CD4-positive, alpha-beta T cell (primary cell): ENCODE measurements around the gene SSBP3. TPM values are rescaled to one million over a fixed set of nuclear protein-coding genes. Genes with fewer than 3 reads are reported as not detected.
A peak's percentile ranks its signal among the peaks of the same experiment; 100 is the strongest.

ENCODE experiments used
- ATAC-seq: fragments of 200-7000 bp; cut with Tn5 transposase; one replicate; pipeline ENCODE4 v1.10.0; 2022; ENCODE audit warnings: mild to moderate bottlenecking; ENCODE audit not compliant: poor library complexity
- CTCF ChIA-PET: fragments of 350-600 bp; sonication (Branson Sonifier 250); formaldehyde crosslinking; loops from one replicate; lab custom pipeline; 2021; ENCODE audit warnings: antibody characterized with exemption, inconsistent platforms; lab: Charles Lee
- POLR2A ChIA-PET: fragments of 350-600 bp; sonication (Branson Sonifier 250); formaldehyde crosslinking; loops from one replicate; lab custom pipeline; 2021; ENCODE audit warnings: antibody characterized with exemption, inconsistent platforms; lab: Charles Lee
- DNase-seq, 14 experiments: peaks; one replicate each; pipeline ENCODE4 v3.0.0-alpha.2; 2013 to 2020; ENCODE audit warnings: mixed read lengths in 2 of 14
- H3K27ac ChIP-seq, 2 donors: one replicate each; pipeline versions ENCODE4 v1.5.1 to v1.7.0; 2013; ENCODE audit warnings: low read length in 2 of 2, low read depth in 1 of 2, mild to moderate bottlenecking in 1 of 2
- H3K27me3 ChIP-seq, 2 experiments: 1 replicate in 1 of 2; 2 replicates in 1 of 2; pipeline versions ENCODE4 v1.6.1 to v1.7.0; 2013; ENCODE audit warnings: low read length in 2 of 2, control low read depth in 1 of 2, mild to moderate bottlenecking in 1 of 2, moderate library complexity in 1 of 2; ENCODE audit not compliant: insufficient read depth in 2 of 2, control insufficient read depth in 1 of 2
- H3K36me3 ChIP-seq: one replicate; pipeline ENCODE4 v1.6.1; 2013; ENCODE audit warnings: low read length, control low read depth; ENCODE audit not compliant: insufficient read depth
- H3K4me1 ChIP-seq: one replicate; pipeline ENCODE4 v1.6.1; 2013; ENCODE audit warnings: low read length, control low read depth; ENCODE audit not compliant: insufficient read depth
- H3K4me3 ChIP-seq: one replicate; pipeline ENCODE4 v1.5.1; 2013; ENCODE audit warnings: mild to moderate bottlenecking, low read length, moderate library complexity
- H3K9me3 ChIP-seq, 2 experiments: 1 replicate in 1 of 2; 2 replicates in 1 of 2; pipeline versions ENCODE4 v1.6.1 to v1.7.0; 2013; ENCODE audit warnings: low read length in 2 of 2, mild to moderate bottlenecking in 2 of 2, control low read depth in 1 of 2, moderate library complexity in 1 of 2; ENCODE audit not compliant: control insufficient read depth in 1 of 2, insufficient read depth in 1 of 2
- H3K27ac Mint-ChIP-seq: one replicate; pipeline ENCODE4 v1.8.0; 2020; ENCODE audit warnings: mixed read lengths
- H3K27me3 Mint-ChIP-seq: one replicate; pipeline ENCODE4 v1.8.0; 2021; ENCODE audit warnings: mixed read lengths
- H3K36me3 Mint-ChIP-seq: one replicate; pipeline ENCODE4 v1.8.0; 2021; ENCODE audit warnings: low read depth, mixed read lengths
- H3K4me1 Mint-ChIP-seq: one replicate; pipeline ENCODE4 v1.8.0; 2021; ENCODE audit warnings: low read depth, mixed read lengths
- H3K4me3 Mint-ChIP-seq: one replicate; pipeline ENCODE4 v1.8.0; 2020; ENCODE audit warnings: mild to moderate bottlenecking, mixed read lengths
- H3K9me3 Mint-ChIP-seq: one replicate; pipeline ENCODE4 v1.8.0; 2020; ENCODE audit warnings: mixed read lengths
- intact Hi-C, 2 experiments: fragments of 100-400 bp; cut with DNase I in 1 of 2; cut with micrococcal nuclease in 1 of 2; formaldehyde crosslinking; loops; one replicate each; pipeline versions ENCODE4 v1.15.1 to v1.9.0; 2023 to 2025; cut with DNase I, micrococcal nuclease
- total RNA-seq, 174 experiments: library from RNA in 2 of 174; stranded (reverse) in 2 of 174; gene quantifications; one replicate each; pipeline ENCODE4 v1.2.3 and lab custom pipeline; 2021 to 2026
- TF ChIP-seq, protein P1 (sequence below): fragments of 200-600 bp; IDR thresholded peaks from one replicate; pipeline ENCODE4 v1.8.0; 2022; ENCODE audit warnings: antibody characterized with exemption, mild to moderate bottlenecking

SSBP3 gene
- total RNA-seq, 2 experiments from 2014 or later: 50.6 to 52.4 TPM

DNA sequence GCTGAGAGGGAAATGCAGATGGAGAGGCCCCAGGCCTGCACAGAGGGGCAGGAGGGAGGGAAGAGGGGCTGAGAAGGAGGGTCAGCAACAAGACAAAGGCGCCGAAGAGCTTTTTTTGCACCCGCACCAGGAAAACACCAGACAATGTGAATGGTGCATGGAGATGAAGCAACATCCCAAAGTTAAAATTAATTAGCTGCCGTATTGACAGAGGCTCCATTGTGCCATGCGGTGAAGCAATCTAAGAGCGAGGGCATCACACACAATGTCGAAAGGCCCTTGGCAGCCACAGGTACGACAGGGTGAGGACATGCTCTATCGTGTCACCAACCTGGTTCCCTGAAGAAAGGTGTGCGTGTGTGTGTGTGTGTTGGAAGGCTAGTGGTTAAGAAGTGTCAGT is 41.2 kb downstream of the SSBP3 start:
- CTCF ChIA-PET: interaction anchor here (1.0 kb wide), 1 partner anchor 42 kb away, joined by 4 read pairs; no protein-coding TSS in a partner anchor
- H3K9me3 ChIP-seq: no peaks in the 10 kb centered on the region
- POLR2A ChIA-PET: no interaction called here
- TF ChIP-seq, protein P1, sequence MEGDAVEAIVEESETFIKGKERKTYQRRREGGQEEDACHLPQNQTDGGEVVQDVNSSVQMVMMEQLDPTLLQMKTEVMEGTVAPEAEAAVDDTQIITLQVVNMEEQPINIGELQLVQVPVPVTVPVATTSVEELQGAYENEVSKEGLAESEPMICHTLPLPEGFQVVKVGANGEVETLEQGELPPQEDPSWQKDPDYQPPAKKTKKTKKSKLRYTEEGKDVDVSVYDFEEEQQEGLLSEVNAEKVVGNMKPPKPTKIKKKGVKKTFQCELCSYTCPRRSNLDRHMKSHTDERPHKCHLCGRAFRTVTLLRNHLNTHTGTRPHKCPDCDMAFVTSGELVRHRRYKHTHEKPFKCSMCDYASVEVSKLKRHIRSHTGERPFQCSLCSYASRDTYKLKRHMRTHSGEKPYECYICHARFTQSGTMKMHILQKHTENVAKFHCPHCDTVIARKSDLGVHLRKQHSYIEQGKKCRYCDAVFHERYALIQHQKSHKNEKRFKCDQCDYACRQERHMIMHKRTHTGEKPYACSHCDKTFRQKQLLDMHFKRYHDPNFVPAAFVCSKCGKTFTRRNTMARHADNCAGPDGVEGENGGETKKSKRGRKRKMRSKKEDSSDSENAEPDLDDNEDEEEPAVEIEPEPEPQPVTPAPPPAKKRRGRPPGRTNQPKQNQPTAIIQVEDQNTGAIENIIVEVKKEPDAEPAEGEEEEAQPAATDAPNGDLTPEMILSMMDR: no peak
- no peak for ATAC-seq
- no peak overlapping the region for H3K27ac ChIP-seq
- peaks cover 13% of the 10 kb centered on the region for H3K4me1 ChIP-seq
- no peaks in the 10 kb centered on the region for H3K36me3 Mint-ChIP-seq
- H3K27me3 ChIP-seq: no peaks in the 10 kb centered on the region
- intact Hi-C loops: loop anchor here in 1 of 2 experiments (5.0 kb wide), 1 partner anchor 122 kb away; no protein-coding TSS in a partner anchor
- H3K9me3 Mint-ChIP-seq: no peaks in the 10 kb centered on the region
- no peak for DNase-seq
- H3K4me3 Mint-ChIP-seq: no peak overlapping the region
- peaks cover 6% of the 10 kb centered on the region for H3K36me3 ChIP-seq
- peaks cover 80% of the 10 kb centered on the region for H3K4me1 Mint-ChIP-seq
- no peaks in the 10 kb centered on the region for H3K27me3 Mint-ChIP-seq
- H3K4me3 ChIP-seq: no peak overlapping the region
- peak overlapping the region; percentile 54 for H3K27ac Mint-ChIP-seq

DNA sequence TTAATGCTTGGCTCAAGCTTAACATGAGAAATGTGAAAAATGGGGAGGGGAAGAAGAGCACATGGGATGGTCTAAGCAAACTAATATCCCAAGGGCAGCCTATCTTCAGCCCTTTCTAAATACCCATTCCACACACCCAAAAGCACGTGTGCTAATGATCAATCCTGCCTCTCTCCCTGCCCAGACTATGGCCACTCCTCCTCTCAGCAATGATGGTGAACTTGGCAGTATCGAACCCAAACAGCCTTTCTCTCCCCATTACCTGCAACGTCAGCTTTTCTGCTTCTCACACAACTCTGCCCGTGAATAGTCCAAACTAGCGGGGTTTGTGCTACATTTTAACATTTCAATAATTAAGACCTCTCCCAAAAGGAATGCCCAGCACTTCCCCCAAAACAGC is 41.6 kb downstream of the SSBP3 start:
- no peaks in the 10 kb centered on the region for H3K9me3 Mint-ChIP-seq
- H3K36me3 ChIP-seq: peaks cover 6% of the 10 kb centered on the region
- no peak overlapping the region for H3K27ac ChIP-seq
- TF ChIP-seq, protein P1: no peak
- ChIA-PET CTCF (no interaction called here), POLR2A (no interaction called here)
- H3K4me3 Mint-ChIP-seq: no peak overlapping the region
- H3K4me3 ChIP-seq: no peak overlapping the region
- ATAC-seq (no peak), DNase-seq (no peak)
- peak overlapping the region; percentile 54 for H3K27ac Mint-ChIP-seq
- H3K36me3 Mint-ChIP-seq: no peaks in the 10 kb centered on the region
- no peaks in the 10 kb centered on the region for H3K27me3 Mint-ChIP-seq
- peaks cover 81% of the 10 kb centered on the region for H3K4me1 Mint-ChIP-seq
- H3K4me1 ChIP-seq: peaks cover 13% of the 10 kb centered on the region
- no peaks in the 10 kb centered on the region for H3K27me3 ChIP-seq
- no peaks in the 10 kb centered on the region for H3K9me3 ChIP-seq
- intact Hi-C loops: loop anchor here in 1 of 2 experiments (5.0 kb wide), 1 partner anchor 123 kb away; no protein-coding TSS in a partner anchor

DNA sequence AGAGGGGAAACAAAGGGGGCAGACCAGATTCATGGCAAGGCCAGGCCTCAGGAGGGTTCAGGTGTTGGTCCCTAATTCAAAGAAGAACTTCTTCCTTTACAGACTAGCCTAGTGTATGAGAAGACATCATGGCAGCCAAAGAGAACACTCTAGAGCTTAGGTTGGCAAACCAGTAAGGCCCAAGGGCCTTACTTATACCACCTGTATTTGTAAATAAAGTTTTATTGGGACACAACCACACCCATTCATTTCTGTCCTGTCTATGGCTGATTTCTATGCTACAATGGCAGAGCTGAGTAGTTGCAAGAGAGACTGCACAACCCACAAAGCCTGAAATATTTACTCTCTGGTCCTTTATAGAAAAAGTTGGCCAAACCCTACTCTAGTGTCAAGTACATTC is 42.3 kb downstream of the SSBP3 start:
- CTCF ChIA-PET: no interaction called here
- POLR2A ChIA-PET: no interaction called here
- no peaks in the 10 kb centered on the region for H3K27me3 Mint-ChIP-seq
- DNase-seq: no peak
- Histone ChIP-seq H3K36me3 (peaks cover 6% of the 10 kb centered on the region), H3K27ac (no peak overlapping the region), H3K27me3 (no peaks in the 10 kb centered on the region), H3K9me3 (no peaks in the 10 kb centered on the region), H3K4me3 (no peak overlapping the region), H3K4me1 (peaks cover 13% of the 10 kb centered on the region)
- intact Hi-C loops: loop anchor here in 1 of 2 experiments (5.0 kb wide), 1 partner anchor 123 kb away; no protein-coding TSS in a partner anchor
- H3K4me3 Mint-ChIP-seq: no peak overlapping the region
- ATAC-seq: no peak
- H3K9me3 Mint-ChIP-seq: no peaks in the 10 kb centered on the region
- H3K36me3 Mint-ChIP-seq: no peaks in the 10 kb centered on the region
- peaks cover 86% of the 10 kb centered on the region for H3K4me1 Mint-ChIP-seq
- TF ChIP-seq, protein P1: no peak
- peak overlapping the region; percentile 54 for H3K27ac Mint-ChIP-seq
